RWPE1 (cell line): ENCODE data around the gene ERBB4.

Experiments
- CTCF ChIA-PET: fragments of 350-600 bp; sonication (Branson Sonifier 250); formaldehyde crosslinking; extraction: SDS; loops from one replicate; lab custom pipeline; 2021; lab: Yijun Ruan, JAX
- POLR2A ChIA-PET: fragments of 400-600 bp; formaldehyde crosslinking; extraction: SDS; loops from one replicate; lab custom pipeline; 2020; ENCODE audit warnings: antibody characterized with exemption; ENCODE audit not compliant: low non-redundant PET; lab: Yijun Ruan, JAX
- DNase-seq: peaks from one replicate; pipeline ENCODE4 v3.0.0; 2012; ENCODE audit warnings: low spot score
- H3K27ac ChIP-seq: fragments of 450-650 bp; 2 replicates; pipeline ENCODE4 v1.5.1; 2017
- TF ChIP-seq, protein P1 (sequence below): fragments of 450-650 bp; conservative IDR thresholded peaks from 2 replicates; pipeline ENCODE4 v1.5.1; 2017; ENCODE audit warnings: low read depth, mild to moderate bottlenecking

The ERBB4 gene

GRCh38 chr2:211674715-211675114 lies 863.9 kb downstream of the ERBB4 start:
- ChIA-PET CTCF (no interaction called here), POLR2A (no interaction called here)
- H3K27ac ChIP-seq, result no peak overlapping the region
- no peak for DNase-seq
- TF ChIP-seq, protein P1, sequence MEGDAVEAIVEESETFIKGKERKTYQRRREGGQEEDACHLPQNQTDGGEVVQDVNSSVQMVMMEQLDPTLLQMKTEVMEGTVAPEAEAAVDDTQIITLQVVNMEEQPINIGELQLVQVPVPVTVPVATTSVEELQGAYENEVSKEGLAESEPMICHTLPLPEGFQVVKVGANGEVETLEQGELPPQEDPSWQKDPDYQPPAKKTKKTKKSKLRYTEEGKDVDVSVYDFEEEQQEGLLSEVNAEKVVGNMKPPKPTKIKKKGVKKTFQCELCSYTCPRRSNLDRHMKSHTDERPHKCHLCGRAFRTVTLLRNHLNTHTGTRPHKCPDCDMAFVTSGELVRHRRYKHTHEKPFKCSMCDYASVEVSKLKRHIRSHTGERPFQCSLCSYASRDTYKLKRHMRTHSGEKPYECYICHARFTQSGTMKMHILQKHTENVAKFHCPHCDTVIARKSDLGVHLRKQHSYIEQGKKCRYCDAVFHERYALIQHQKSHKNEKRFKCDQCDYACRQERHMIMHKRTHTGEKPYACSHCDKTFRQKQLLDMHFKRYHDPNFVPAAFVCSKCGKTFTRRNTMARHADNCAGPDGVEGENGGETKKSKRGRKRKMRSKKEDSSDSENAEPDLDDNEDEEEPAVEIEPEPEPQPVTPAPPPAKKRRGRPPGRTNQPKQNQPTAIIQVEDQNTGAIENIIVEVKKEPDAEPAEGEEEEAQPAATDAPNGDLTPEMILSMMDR, result no peak

- ChIA-PET POLR2A (no interaction called here), CTCF (interaction anchor here (0.6 kb wide), 1 partner anchor 484 kb away, joined by 5 read pairs; no protein-coding TSS in a partner anchor)
- no peak for DNase-seq
- TF ChIP-seq, protein P1, result no peak
- H3K27ac ChIP-seq, result no peak overlapping the region
These were observed 865.3 kb downstream of the ERBB4 start for GRCh38 chr2:211673133-211673905.

DNA sequence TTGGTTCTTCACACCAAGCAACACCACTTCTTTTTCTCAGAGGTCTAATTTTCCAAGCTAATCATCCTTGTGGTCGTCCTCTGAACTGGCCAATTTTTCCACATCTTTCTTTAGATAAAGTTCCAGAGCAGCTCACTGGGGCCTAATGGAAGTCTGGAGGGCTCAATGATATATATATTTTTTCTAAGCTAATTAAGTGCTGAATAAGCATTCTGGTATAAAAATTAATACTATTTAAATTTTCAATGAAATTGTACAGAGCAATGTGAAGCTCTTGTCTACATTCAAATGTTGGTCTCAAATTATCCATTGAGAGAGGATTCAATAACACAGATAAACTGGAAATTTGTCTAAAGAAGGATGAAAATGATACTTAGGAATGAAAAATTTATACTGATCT lies 866.6 kb downstream of the ERBB4 start:
- CTCF ChIA-PET, result interaction anchor here (0.7 kb wide), 1 partner anchor 350 kb away, joined by 4 read pairs; no protein-coding TSS in a partner anchor

GRCh38 chr2:211665299-211665698 lies 873.3 kb downstream of the ERBB4 start:
- no peak overlapping the region for H3K27ac ChIP-seq
- no peak for DNase-seq
- TF ChIP-seq, protein P1, result no peak
- POLR2A ChIA-PET, result no interaction called here
- CTCF ChIA-PET, result no interaction called here

More for the DNA sequence above, 866.6 kb downstream of the ERBB4 start:
- no peak for DNase-seq
- TF ChIP-seq, protein P1, result no peak
- POLR2A ChIA-PET, result no interaction called here
- H3K27ac ChIP-seq, result no peak overlapping the region

- TF ChIP-seq, protein P1, result no peak
- ChIA-PET CTCF (no interaction called here), POLR2A (no interaction called here)
- no peak for DNase-seq
- H3K27ac ChIP-seq, result no peak overlapping the region
These were observed 874.3 kb downstream of the ERBB4 start for GRCh38 chr2:211664321-211664720.

DNA sequence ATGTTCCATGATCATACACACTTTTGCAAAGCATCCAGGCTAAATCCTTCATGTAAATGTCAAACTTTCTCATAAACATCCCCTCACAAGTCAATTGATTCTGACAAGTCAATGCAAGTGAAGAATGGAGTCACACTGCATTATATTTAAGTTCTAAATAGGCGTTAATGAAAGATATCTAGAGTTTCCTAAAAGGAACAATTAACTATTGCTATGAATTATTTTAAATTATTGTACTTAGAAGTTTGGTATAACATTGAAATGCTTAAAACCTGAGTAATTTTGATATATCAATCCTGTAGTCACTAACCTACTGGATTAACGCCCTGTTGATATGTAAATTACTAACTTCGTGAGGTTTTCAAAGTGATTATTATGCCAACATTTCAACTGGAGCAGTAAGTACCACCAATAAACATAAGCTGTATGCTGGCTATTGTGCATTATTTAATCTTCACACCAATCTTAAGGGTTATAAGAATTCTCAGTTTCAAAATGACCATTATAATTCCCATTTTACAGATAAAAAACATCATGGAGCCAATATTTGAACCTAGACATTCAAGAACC lies 884.3 kb downstream of the ERBB4 start:
- TF ChIP-seq, protein P1, result no peak
- ChIA-PET POLR2A (no interaction called here), CTCF (no interaction called here)
- DNase-seq, result no peak
- no peak overlapping the region for H3K27ac ChIP-seq
